HepG2 (cell line): ENCODE measurements around the gene CREB3. TPM values are rescaled to one million over a fixed set of nuclear protein-coding genes. Genes with fewer than 3 reads are reported as not detected.

Experiments
- ATRX ChIP-seq: sonication (generic); formaldehyde crosslinking; IDR thresholded peaks from 2 replicates; pipeline ENCODE4 v1.4.0; 2020; ENCODE audit warnings: missing genetic modification reagents, borderline replicate concordance
- BRCA1 ChIP-seq: sonication (generic); formaldehyde crosslinking; IDR thresholded peaks from 2 replicates; pipeline ENCODE4 v1.4.0; 2020; ENCODE audit warnings: missing genetic modification reagents
- ERF ChIP-seq: IDR thresholded peaks from 2 replicates; pipeline ENCODE4 v1.6.1; 2018; ENCODE audit warnings: missing biosample characterization, missing genetic modification reagents
- FOXM1 ChIP-seq: sonication (generic); formaldehyde crosslinking; IDR thresholded peaks from 2 replicates; pipeline ENCODE4 v1.5.0; 2020; ENCODE audit warnings: missing genetic modification reagents
- HNF1B ChIP-seq: sonication (generic); formaldehyde crosslinking; IDR thresholded peaks from 2 replicates; pipeline ENCODE4 v1.5.1; 2020; ENCODE audit warnings: mild to moderate bottlenecking, moderate library complexity, missing genetic modification reagents
- HOXA7 ChIP-seq: sonication (generic); formaldehyde crosslinking; IDR thresholded peaks from 2 replicates; pipeline ENCODE4 v1.8.1; 2022; ENCODE audit warnings: mild to moderate bottlenecking, missing genetic modification reagents, moderate library complexity
- KDM5B ChIP-seq: sonication (generic); formaldehyde crosslinking; IDR thresholded peaks from 2 replicates; pipeline ENCODE4 v1.4.0; 2020; ENCODE audit warnings: missing genetic modification reagents, mild to moderate bottlenecking, borderline replicate concordance
- LCORL ChIP-seq, 2 experiments: fragments of 450-650 bp in 1 of 2; sonication (generic) in 1 of 2; formaldehyde crosslinking in 1 of 2; IDR thresholded peaks; 2 replicates each; pipeline versions ENCODE4 v1.5.0 to v1.6.1; 2017 to 2020; ENCODE audit warnings: antibody characterized with exemption in 1 of 2, missing genetic modification reagents in 1 of 2
- MAX ChIP-seq: IDR thresholded peaks from 2 replicates; pipeline ENCODE4 v1.6.1; 2012; ENCODE audit warnings: inconsistent platforms
- MAZ ChIP-seq, 2 experiments: sonication (generic) in 1 of 2; formaldehyde crosslinking in 1 of 2; IDR thresholded peaks; 2 replicates each; pipeline versions ENCODE4 v1.5.0 to v1.6.1; 2012 to 2020; ENCODE audit warnings: low read depth in 2 of 2, mild to moderate bottlenecking in 2 of 2, borderline replicate concordance in 1 of 2, improper control_type of control experiment in 1 of 2, low read length in 1 of 2, missing genetic modification reagents in 1 of 2, moderate library complexity in 1 of 2
- NFIB ChIP-seq: sonication (generic); formaldehyde crosslinking; IDR thresholded peaks from 2 replicates; pipeline ENCODE4 v1.9.0; 2021; ENCODE audit warnings: missing genetic modification reagents, mild to moderate bottlenecking, borderline replicate concordance
- SALL2 ChIP-seq: sonication (generic); formaldehyde crosslinking; IDR thresholded peaks from 2 replicates; pipeline ENCODE4 v1.8.1; 2023; ENCODE audit warnings: mild to moderate bottlenecking, missing genetic modification reagents, inconsistent platforms
- TCF12 ChIP-seq, 2 experiments: fragments of 450-650 bp in 1 of 2; sonication (generic) in 1 of 2; formaldehyde crosslinking in 1 of 2; IDR thresholded peaks; 2 replicates each; pipeline versions ENCODE4 v1.6.1 to v1.8.0; 2017 to 2022; ENCODE audit warnings: antibody characterized with exemption in 1 of 2, mild to moderate bottlenecking in 1 of 2, missing genetic modification reagents in 1 of 2, moderate library complexity in 1 of 2
- THAP11 ChIP-seq: IDR thresholded peaks from 2 replicates; pipeline ENCODE4 v1.6.1; 2016; ENCODE audit warnings: missing biosample characterization, missing genetic modification reagents
- YEATS4 ChIP-seq: sonication (generic); formaldehyde crosslinking; IDR thresholded peaks from 2 replicates; pipeline ENCODE4 v1.4.0; 2020; ENCODE audit warnings: missing genetic modification reagents, borderline replicate concordance
- ZFP82 ChIP-seq: sonication (generic); formaldehyde crosslinking; IDR thresholded peaks from 2 replicates; pipeline ENCODE4 v1.5.1; 2020; ENCODE audit warnings: mild to moderate bottlenecking, missing genetic modification reagents, borderline replicate concordance
- ZFY ChIP-seq: sonication (generic); formaldehyde crosslinking; IDR thresholded peaks from 2 replicates; pipeline ENCODE4 v1.4.0; 2020; ENCODE audit warnings: missing genetic modification reagents
- ZNF205 ChIP-seq: IDR thresholded peaks from 2 replicates; pipeline ENCODE4 v1.6.1; 2018; ENCODE audit warnings: missing biosample characterization, missing genetic modification reagents
- ZNF224 ChIP-seq: sonication (generic); formaldehyde crosslinking; IDR thresholded peaks from 2 replicates; pipeline ENCODE4 v1.5.0; 2020; ENCODE audit warnings: mild to moderate bottlenecking, missing genetic modification reagents
- ZNF329 ChIP-seq: sonication (generic); formaldehyde crosslinking; IDR thresholded peaks from 2 replicates; pipeline ENCODE4 v1.9.0; 2021; ENCODE audit warnings: low read depth, mild to moderate bottlenecking, missing genetic modification reagents
- ZNF354B ChIP-seq: sonication (generic); formaldehyde crosslinking; IDR thresholded peaks from 2 replicates; pipeline ENCODE4 v1.8.0; 2022; ENCODE audit warnings: mild to moderate bottlenecking, missing genetic modification reagents
- ZNF468 ChIP-seq: sonication (generic); formaldehyde crosslinking; IDR thresholded peaks from 2 replicates; pipeline ENCODE4 v1.8.0; 2022; ENCODE audit warnings: mild to moderate bottlenecking, moderate library complexity, missing genetic modification reagents
- ZNF513 ChIP-seq: sonication (generic); formaldehyde crosslinking; conservative IDR thresholded peaks from 2 replicates; pipeline ENCODE4 v1.5.0; 2020; ENCODE audit warnings: missing genetic modification reagents
- ZNF577 ChIP-seq: sonication (generic); formaldehyde crosslinking; IDR thresholded peaks from 2 replicates; pipeline ENCODE4 v1.4.0; 2020; ENCODE audit warnings: mild to moderate bottlenecking, low read depth, missing genetic modification reagents, borderline replicate concordance
- ZNF720 ChIP-seq: sonication (generic); formaldehyde crosslinking; IDR thresholded peaks from 2 replicates; pipeline ENCODE4 v1.4.0; 2020; ENCODE audit warnings: missing genetic modification reagents
- ZNF724P ChIP-seq: sonication (generic); formaldehyde crosslinking; IDR thresholded peaks from 2 replicates; pipeline ENCODE4 v1.8.0; 2022; ENCODE audit warnings: missing genetic modification reagents, borderline replicate concordance
- ZNF746 ChIP-seq: sonication (generic); formaldehyde crosslinking; IDR thresholded peaks from 2 replicates; pipeline ENCODE4 v1.8.0; 2022; ENCODE audit warnings: mild to moderate bottlenecking, missing genetic modification reagents
- ZNF891 ChIP-seq: sonication (generic); formaldehyde crosslinking; IDR thresholded peaks from 2 replicates; pipeline ENCODE4 v1.5.0; 2020; ENCODE audit warnings: mild to moderate bottlenecking, missing genetic modification reagents
- polyA plus RNA-seq, 8 experiments: library from polyadenylated mRNA; depleted of rRNA in 3 of 8; stranded (reverse) in 7 of 8; unstranded in 1 of 8; fragments of >200 nt; fragmentation: Illumina TruSeq in 4 of 8; extraction: Trizol in 4 of 8; gene quantifications; 2 replicates each; pipeline versions ENCODE4 v1.2.1 to v1.2.3, GENCODE V29; 2011 to 2016; ENCODE audit warnings: low read depth in 4 of 8, missing spikeins in 1 of 8, mixed read lengths in 1 of 8; ENCODE audit not compliant: insufficient read depth in 1 of 8
- total RNA-seq, 5 experiments: library from RNA; depleted of rRNA; stranded (reverse); fragments of >200 nt; fragmentation: Illumina TruSeq; extraction: Trizol; gene quantifications; 2 replicates each; pipeline ENCODE4 v1.2.3, GENCODE V29; 2016; ENCODE audit warnings: low read depth in 1 of 5

Gene CREB3
- total and polyA plus RNA-seq, 2 of the 13 experiments (the other 11 are each of a cell fraction or from before 2014, with no cell fraction given) = 11.1 to 34.2 TPM

- TF ChIP-seq MAX (peak; percentile 60; the same call in 1 of the 2 replicates), ATRX (CRISPR knock-in tag) (no peak), ZNF224 (CRISPR knock-in tag) (no peak), ZNF513 (CRISPR knock-in tag) (no peak), ZNF724P (no peak), ZFP82 (CRISPR knock-in tag) (no peak), ERF (0 out of 2 replicates have a peak, but pooled peaks have one; percentile 14), HNF1B (CRISPR knock-in tag) (no peak), ZNF329 (CRISPR knock-in tag) (no peak), ZNF577 (CRISPR knock-in tag) (no peak), YEATS4 (CRISPR knock-in tag) (0 out of 2 replicates have a peak, but pooled peaks have one; percentile 23), NFIB (no peak), HOXA7 (CRISPR knock-in tag) (no peak), BRCA1 (CRISPR knock-in tag) (no peak), MAZ (IDR thresholded peaks at IDR 0.05; ENCODE audit: borderline replicate concordance, low read depth, low read length) (no peak), MAZ (CRISPR knock-in tag; IDR thresholded peaks at IDR 0.05; ENCODE audit: low read depth) (peak; percentile 47; the same call in 1 of the 2 replicates), ZNF468 (CRISPR knock-in tag) (no peak), FOXM1 (CRISPR knock-in tag) (no peak), THAP11 (no peak), ZNF746 (CRISPR knock-in tag) (0 out of 2 replicates have a peak, but pooled peaks have one; percentile 14), ZNF205 (no peak), ZFY (CRISPR knock-in tag) (peak; percentile 45; the same call in 1 of the 2 replicates), KDM5B (CRISPR knock-in tag) (peak; percentile 51; the same call in 1 of the 2 replicates), ZNF891 (CRISPR knock-in tag) (no peak), LCORL (IDR thresholded peaks at IDR 0.05) (no peak), LCORL (CRISPR knock-in tag; IDR thresholded peaks at IDR 0.05) (0 out of 2 replicates have a peak, but pooled peaks have one; percentile 38), ZNF720 (CRISPR knock-in tag) (no peak), ZNF354B (no peak), SALL2 (CRISPR knock-in tag) (0 out of 2 replicates have a peak, but pooled peaks have one; percentile 53), TCF12 (IDR thresholded peaks at IDR 0.05) (no peak), TCF12 (CRISPR knock-in tag; IDR thresholded peaks at IDR 0.05) (0 out of 2 replicates have a peak, but pooled peaks have one; percentile 35)
Observed at GRCh38 chr9:35690614-35691333, 41.7 kb upstream of the CREB3 start (continued).
